Breast epithelium (tissue), 3 donors: Measurements from ENCODE around the gene CORO2B.

Experiments used
- POLR2A ChIP-seq: fragments of 450-650 bp; IDR thresholded peaks from one replicate; pipeline ENCODE4 v1.6.1; 2016; ENCODE audit warnings: antibody characterized with exemption, mild to moderate bottlenecking, moderate library complexity
- TF ChIP-seq, protein P1 (sequence below), 3 donors: fragments of 450-650 bp; IDR thresholded peaks; one replicate each; pipeline ENCODE4 v1.5.1; 2016 to 2017; ENCODE audit warnings: antibody characterized with exemption in 3 of 3, mild to moderate bottlenecking in 3 of 3, moderate library complexity in 3 of 3

DNA sequence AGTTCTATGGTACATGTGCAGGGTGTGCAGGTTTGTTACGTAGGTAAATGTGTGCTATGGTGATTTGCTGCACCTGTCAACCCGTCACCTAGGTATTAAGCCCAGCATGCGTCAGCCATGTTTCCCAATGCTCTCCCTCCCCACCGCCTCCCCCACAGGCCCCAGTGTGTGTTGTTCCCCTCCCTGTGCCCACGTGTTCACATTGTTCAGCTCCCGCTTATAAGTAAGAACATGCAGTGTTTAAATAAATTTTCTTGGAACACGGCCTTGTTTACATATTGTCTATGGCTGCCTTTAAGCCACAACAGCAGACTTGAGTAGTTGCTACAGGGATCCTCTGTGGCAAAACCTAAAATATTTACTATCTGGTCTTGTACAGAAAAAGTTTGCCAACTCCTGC is 41.3 kb upstream of the CORO2B start:
- TF ChIP-seq, protein P1, sequence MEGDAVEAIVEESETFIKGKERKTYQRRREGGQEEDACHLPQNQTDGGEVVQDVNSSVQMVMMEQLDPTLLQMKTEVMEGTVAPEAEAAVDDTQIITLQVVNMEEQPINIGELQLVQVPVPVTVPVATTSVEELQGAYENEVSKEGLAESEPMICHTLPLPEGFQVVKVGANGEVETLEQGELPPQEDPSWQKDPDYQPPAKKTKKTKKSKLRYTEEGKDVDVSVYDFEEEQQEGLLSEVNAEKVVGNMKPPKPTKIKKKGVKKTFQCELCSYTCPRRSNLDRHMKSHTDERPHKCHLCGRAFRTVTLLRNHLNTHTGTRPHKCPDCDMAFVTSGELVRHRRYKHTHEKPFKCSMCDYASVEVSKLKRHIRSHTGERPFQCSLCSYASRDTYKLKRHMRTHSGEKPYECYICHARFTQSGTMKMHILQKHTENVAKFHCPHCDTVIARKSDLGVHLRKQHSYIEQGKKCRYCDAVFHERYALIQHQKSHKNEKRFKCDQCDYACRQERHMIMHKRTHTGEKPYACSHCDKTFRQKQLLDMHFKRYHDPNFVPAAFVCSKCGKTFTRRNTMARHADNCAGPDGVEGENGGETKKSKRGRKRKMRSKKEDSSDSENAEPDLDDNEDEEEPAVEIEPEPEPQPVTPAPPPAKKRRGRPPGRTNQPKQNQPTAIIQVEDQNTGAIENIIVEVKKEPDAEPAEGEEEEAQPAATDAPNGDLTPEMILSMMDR (IDR thresholded peaks at IDR 0.05) = no peak
- TF ChIP-seq POLR2A = no peak
